GM21717 (cell line): ENCODE data around the gene OGFOD3.
A peak's percentile ranks its signal among the peaks of the same experiment; 100 is the strongest.
"Not testable (repeated sequence)": the region's sequence is repeated elsewhere in the genome, so short reads cannot be mapped to it uniquely, and the experiment has no call there.

Experiments
- ATAC-seq: cut with Tn5 transposase; IDR thresholded peaks from one replicate; pipeline ENCODE4 v1.9.1; 2021; ENCODE audit warnings: mild to moderate bottlenecking, moderate library complexity; ENCODE audit not compliant: unreplicated experiment

OGFOD3 gene

GRCh38 chr17:82418001-82418986 is at the start of gene OGFOD3, which contains the start of gene HEXD:
Gene OGFOD3 (minus strand): TSS chr17:82418586. CDS start chr17:82418485, 101 bp downstream.
Gene HEXD (plus strand): TSS chr17:82418347. CDS start chr17:82419800, 1,453 bp downstream.
- peak; percentile 61 for ATAC-seq

GRCh38 chr17:82465023-82465603 is 46.7 kb upstream of the OGFOD3 start:
- no peak for ATAC-seq

DNA sequence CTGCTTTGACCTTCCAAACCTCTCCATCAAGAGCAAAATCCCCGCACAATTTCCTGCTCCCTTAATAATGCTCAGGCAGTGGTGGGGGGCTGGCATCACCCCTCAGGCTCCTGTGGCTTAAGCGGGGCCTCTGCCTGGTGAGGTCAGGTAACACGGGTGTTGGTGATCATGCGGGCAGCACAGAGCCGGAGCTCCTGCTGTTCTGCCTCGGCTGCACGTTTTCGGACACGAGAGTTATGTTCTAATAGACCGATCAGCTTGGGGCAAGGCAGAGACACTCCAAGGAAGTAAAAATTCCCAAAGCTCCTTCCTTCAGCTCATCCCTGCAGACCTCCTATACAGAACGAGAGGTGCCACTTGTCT is 46.2 kb upstream of the OGFOD3 start:
- no peak for ATAC-seq

DNA sequence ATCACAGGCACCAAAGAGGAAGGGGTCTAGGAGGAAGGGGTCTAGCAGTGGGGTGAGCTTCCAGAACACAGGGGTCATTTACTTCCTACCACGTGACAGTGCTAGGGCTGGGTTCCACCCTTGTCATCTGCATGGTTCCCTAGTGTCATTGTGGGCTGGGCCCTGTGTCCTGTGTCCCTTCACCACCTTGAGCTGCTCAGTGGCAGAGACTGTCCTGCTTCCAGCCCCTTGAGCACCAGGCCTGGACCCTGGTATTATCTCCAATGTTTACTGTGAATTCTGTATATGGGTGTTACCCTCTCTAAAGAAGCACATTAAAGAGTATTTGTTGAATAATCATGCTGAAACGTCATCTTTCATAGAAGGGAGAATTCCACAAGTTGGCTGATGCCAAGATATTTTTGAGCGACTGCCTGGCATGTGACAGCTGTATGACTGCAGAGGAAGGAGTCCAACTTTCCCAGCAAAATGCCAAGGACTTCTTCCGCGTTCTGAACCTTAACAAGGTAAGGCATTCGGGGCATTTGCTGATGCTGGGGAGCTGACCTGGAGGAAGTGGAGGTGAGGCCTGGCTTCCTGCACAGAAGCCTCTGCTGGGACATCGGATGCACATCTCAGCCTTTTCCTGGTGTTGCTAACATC is 45.7 kb upstream of the OGFOD3 start:
- ATAC-seq, result no peak

- ATAC-seq, result no peak
These were observed 45.0 kb upstream of the OGFOD3 start for GRCh38 chr17:82463391-82463790.

GRCh38 chr17:82461827-82462524 is 43.6 kb upstream of the OGFOD3 start:
- ATAC-seq, result no peak

DNA sequence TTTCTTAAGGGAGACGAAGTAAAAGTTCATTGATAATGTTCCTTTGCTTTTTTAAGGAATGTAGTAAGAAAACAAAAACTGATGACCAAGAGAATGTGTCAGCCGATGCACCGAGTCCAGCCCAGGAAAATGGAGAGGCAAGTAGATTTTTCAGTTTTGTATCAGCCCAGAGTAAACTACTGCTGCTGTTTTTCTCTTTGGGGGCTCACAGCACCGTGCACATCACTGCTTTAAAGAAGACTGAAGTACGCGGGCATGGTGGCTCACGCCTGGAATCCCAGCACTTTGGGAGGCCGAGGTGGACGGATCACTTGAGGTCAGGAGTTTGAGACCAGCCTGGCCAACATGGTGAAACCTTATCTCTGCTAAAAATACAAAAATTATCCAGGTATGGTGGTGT is 41.5 kb upstream of the OGFOD3 start:
- ATAC-seq, result not testable (repeated sequence)

DNA sequence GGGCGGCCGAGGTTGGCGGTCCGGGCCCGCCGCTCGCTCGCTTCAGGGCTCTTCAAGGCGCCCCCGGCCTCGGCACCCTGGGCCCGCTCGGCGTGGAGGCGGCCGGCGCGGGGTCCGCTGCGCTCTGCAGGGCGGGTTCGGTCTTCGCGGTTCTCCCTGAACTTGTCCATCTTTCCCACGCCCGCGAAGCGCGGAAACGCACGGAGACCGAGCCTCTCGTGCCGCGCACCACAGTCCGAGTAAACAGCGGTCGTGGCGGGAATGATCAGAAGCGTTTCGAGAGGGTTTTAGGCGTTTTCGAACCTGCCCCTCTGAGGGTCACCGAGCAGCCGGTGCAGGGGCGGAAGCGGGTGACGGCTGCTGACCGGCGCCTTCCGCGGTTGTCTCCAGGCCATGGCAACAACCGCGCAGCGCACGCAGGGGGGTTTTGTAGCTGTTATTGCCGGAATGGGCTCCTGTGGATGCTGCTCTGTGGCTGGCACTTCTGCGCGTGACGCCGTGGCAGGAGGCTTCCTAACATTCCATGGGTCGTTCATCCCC is 40.6 kb upstream of the OGFOD3 start:
- no peak for ATAC-seq

DNA sequence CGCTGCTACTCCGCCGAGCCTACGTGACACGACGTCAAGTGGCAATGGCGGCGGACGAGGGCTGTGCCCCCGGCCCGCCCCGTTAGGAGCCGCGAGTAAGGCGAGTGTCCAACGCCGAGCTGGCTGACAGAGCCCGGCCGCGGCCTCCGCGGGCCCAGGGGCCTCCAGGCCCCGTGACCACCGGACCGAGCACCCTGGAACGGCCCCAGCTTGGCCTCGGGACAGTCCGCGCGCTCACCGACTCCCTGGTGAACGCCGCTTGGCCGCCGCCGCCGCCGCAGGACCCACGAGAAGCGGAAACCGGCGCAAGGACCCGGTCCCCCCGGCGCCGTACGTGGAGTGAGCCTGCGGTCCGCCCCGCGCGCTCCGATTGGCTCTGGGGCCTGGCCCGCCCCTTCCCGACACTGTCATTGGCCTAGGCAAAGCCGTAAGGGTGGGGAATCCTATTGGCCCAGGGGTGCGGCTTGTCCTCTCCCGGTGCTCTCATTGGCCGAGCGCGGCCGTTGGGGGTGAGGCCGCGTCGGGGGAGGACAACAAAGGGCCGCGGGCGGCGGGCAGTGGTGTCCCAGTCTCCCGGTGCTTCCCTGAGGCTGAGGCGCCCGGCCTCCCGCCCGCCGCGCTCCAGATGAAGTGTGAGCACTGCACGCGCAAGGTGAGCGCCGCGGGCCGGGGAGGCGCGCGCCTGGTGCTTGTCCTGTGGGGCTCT is 39.9 kb upstream of the OGFOD3 start, which contains the start of gene NARF:
Gene NARF (plus strand): TSS at position 563 of the 706 bp plus-strand sequence. CDS start 63 bp downstream, at position 626.
- peak; percentile 86 for ATAC-seq

DNA sequence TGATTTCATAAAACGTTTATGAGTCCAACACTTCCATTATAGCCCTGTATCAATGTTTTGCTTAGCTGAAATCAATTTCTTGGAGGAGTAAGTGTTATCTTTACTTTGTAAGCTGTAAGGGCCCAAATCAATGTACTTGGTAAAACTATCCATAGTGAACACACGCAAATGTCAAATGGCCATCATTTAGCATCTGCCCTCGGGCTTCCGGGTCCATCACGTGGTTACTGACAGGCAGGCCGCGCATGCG is 39.5 kb upstream of the OGFOD3 start:
- no peak for ATAC-seq

DNA sequence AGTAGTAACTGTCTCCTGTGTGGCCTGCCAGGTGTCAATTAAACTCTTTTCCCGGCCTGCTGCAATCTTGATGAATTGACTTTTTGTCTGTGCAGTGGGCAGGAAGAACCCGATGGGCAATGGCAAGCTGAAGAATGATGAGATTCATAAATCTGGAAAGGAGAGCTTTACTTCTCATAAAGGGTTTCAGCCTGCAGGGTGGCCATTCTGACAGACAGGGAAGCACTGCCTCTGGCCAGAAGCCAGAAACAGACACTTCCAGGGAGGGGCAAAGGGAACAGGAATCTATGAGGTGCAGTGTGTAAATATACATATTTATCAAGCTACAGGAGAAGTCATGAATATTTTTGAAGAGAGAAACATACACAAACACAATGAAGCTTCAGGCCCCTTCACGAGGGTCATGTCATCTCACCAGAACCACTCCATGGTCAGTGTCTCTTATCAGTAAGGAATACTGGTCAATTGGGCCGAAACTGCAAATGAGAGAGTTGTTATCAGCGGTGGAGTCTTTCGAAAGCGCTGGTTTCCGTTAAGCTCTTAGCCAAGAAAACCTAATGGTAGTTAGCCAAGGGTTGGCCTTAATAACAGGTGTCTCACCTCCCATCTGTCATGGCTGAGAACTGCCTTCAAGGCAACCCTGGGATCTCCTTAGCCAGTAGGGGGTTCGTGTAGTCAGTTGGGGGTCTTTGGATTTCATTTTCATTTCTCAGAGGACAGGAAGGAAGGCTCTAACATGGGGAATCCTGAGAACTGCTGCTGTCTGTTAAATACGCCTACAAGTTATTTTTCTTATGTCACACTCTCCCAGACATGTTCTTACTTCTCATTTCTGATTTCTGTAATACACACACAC is 38.9 kb upstream of the OGFOD3 start:
- no peak for ATAC-seq

DNA sequence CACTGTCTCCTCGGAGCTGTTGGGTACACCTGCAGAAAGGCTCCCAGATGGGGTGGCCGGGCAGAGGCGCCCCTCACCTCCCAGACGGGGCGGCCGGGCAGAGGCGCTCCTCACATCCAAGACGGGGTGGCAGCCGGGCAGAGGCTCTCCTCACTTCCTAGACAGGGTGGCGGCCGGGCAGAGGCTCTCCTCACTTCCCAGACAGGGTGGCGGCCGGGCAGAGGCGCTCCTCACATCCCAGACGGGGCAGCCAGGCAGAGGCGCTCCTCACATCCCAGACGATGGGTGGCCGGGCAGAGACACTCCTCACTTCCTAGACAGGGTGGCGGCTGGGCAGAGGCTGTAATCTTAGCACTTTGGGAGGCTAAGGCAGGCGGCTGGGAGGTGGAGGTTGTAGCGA is 35.3 kb upstream of the OGFOD3 start:
- not testable (repeated sequence) for ATAC-seq

- ATAC-seq, result not testable (repeated sequence)
These were observed 34.8 kb upstream of the OGFOD3 start for GRCh38 chr17:82453151-82453550.

GRCh38 chr17:82452162-82452561 is 33.8 kb upstream of the OGFOD3 start:
- ATAC-seq, result no peak

GRCh38 chr17:82450357-82451106 is 32.1 kb upstream of the OGFOD3 start, which contains the start of gene CYBC1:
Gene CYBC1 (minus strand): TSS chr17:82450752. CDS start chr17:82449254, 1,498 bp downstream.
- ATAC-seq, result peak; percentile 58

- ATAC-seq, result peak; percentile 3
These were observed 31.5 kb upstream of the OGFOD3 start for GRCh38 chr17:82449883-82450356.

- peak; percentile 46 for ATAC-seq
These were observed 30.9 kb upstream of the OGFOD3 start for GRCh38 chr17:82449131-82449882.

DNA sequence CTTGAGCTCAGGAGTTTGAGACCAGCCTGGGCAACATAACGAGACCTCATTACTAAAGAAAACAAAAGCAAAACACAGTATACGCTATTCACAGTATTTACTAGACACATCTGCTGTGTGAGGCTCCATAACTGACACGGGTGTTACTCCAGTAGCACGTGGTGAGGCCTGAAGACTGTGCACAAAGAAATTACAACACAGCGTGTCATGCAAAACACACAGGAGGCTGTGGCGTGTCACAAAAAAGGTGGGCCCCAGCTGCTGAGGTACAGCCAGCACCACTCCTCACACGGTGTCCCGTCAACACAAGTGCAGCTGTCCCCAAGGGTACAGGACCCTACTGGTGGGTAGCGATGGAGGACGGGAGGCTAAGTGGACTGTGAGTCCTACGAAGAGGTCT is 29.5 kb upstream of the OGFOD3 start:
- ATAC-seq, result no peak
